GM19324 (cell line): ENCODE data around the gene TGFB2.

Source experiments
- ATAC-seq: cut with Tn5 transposase; IDR thresholded peaks from one replicate; pipeline ENCODE4 v1.9.1; 2021; ENCODE audit warnings: mild to moderate bottlenecking, moderate library complexity; ENCODE audit not compliant: unreplicated experiment, low FRiP score

Gene TGFB2

DNA sequence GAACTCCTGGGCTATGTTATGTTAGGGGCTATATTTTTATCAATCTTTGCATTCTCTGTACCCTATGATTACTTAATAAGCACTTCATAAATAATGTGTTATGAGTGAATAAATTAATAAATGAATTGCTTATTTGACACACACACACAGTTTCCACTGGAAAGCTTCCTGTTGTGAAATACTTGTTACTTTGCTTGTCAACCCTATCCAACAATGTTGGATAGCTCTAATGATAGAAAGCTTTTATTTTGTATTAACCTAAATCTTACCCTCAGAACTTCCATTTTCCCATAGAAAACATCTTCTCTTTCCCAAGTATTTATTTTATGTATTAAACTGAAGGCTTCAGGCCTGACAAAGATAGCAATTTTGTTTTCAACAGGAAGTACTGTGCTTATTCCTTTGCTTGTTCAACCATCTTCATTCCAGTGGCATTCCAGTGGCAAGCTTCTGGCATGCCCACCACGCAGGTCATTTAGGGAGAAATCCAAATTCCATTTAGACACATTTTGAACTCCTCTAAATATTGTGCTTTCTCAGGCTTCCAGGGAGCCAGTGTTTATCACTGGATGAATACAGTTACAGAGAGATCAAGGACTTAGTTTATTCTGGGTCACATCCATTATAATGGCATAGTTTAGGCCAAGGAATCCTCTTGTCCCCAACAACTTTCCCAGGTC lies 134.4 kb downstream of the TGFB2 start:
- no peak for ATAC-seq

DNA sequence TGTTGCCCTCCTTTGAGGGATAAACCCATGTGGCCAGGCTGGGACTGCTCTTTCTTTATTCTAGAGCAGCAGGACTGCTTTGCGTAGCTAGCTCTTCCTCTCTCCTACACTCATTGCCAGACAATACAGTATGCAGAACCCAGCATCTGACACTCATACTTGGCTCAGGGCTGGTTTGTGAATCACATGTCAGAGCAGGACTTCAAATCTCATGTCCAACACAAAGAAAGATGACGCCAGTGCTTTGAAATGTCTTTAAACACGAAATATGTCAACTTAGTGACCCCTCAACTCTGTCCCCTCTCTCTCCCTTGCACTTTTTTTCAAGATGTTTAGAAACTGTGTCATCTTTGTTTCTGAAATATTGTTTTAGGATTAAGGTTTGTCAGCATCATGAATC lies 135.0 kb downstream of the TGFB2 start:
- ATAC-seq: no peak

- ATAC-seq: no peak
These were observed 135.5 kb downstream of the TGFB2 start for GRCh38 chr1:218480588-218481099.

DNA sequence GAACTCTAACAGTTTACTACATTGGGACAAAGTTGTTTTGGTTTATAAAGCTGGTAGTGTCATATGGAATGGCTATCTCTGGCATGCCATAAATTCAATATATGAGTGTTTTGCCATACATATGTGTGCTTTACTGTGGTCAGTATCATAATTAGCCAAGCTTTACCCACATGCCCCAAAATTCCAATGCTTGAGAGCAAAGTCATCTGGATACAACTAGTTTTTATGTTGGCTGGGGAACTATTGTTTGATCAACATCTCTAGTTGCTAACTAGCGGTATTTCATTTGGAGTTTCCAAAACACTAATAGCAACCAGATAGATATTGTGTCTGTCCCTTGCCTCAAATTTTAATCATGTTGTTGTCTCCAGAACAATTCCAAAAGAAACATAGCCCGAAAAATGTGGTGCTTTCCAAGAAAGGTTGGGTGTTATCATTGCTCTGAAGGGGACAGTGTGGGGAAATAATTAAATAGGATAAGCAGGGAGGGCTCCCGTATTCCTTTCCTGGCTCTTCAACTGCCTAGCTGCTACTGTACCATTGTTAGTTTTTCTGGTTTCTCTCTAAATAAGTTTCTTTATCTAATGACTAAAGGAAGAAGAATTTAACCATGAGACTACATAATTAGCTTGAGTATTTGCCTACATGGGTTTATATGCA lies 136.1 kb downstream of the TGFB2 start:
- ATAC-seq: no peak

DNA sequence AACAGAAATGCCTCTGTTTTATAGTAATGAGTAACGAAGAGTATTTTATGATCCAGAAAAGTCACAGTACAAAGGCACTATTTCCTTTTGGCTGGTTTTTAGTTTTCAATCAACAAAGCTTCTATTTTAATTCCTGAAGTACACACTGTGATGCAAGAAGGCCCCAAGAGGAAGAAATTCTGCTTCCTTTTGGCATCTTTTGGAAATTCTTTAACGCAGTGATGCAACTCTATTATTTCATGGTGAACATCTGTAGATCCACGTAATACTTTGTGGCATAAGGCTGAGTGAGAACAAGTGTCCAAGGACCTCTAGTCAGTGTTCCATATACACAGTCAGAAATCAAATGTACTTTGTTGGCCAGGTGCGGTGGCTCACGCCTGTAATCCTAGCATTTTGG lies 137.5 kb downstream of the TGFB2 start:
- no peak for ATAC-seq

- no peak for ATAC-seq
These were observed 140.2 kb downstream of the TGFB2 start for GRCh38 chr1:218485241-218485928.

- ATAC-seq: no peak
These were observed 143.4 kb downstream of the TGFB2 start for GRCh38 chr1:218488531-218488930.

DNA sequence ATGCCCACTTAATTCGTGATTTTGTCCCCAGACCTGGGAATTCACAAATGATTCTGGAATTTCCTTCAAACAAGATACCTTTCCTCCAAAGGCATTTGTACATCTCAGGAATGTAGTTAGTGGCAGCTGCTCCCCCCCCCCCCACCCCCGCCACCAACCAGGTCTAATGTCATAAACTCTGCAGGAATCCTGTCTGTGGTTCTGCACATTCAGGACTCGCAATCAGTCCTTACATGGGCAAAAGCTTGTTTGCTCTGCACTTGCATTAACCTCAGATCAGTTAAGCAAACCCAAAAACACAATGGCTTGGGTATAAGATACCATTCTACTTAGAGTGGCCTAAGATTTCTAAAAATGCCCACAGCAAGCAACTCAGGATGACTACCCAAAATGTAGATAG lies 143.8 kb downstream of the TGFB2 start:
- ATAC-seq: no peak

DNA sequence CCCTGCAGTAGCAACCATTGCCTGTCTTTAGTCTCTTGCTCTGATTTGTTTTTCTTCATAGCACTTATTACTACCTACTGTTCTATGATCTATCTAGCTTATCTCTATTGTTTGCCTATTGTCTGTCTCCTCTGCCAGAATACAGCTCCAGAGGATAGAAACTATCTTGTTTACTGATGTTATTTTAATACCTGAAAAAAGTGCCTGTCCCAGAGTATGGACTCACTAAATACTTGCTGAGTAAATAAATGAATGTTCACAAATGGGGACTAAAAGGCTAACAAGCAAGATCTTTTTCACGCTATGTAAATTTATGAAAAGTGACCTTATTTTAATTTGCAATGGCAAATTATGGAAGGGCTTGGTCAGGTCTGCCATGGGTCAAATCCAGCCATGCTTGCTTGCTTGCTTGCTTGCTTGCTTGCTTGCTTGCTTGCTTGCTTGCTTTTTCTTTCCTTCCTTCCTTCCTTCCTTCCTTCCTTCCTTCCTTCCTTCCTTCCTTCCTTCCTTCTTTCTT lies 145.3 kb downstream of the TGFB2 start:
- ATAC-seq: no peak

GRCh38 chr1:218492874-218493273 lies 147.7 kb downstream of the TGFB2 start:
- no peak for ATAC-seq

DNA sequence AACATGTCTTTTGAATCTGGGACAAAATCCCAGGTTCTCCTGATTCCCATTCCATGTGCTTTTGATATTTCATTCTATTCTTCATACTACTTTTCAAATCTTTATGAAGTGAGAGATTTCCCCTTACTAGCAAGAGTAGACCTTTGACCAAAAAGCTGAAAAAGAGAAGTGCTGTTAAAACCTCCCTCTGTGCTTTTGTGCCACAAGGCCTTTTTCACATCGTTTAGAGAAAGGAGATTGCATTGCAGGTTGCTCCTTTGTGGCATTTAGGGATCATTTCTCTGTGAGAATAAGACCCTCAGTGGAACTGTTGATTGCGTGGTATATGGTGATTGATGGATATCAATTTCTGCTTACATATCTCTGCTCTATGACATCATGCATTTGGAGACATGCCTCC lies 148.8 kb downstream of the TGFB2 start:
- ATAC-seq: no peak
